Adrenal gland (tissue), 5 donors: Measurements from ENCODE around the gene FRAT2.

Source experiments
- POLR2A ChIP-seq, 2 donors: fragments of 450-650 bp; IDR thresholded peaks; one replicate each; pipeline ENCODE4 v1.6.1; 2017; ENCODE audit warnings: antibody characterized with exemption in 2 of 2, mild to moderate bottlenecking in 2 of 2, moderate library complexity in 1 of 2
- TF ChIP-seq, protein P1 (sequence below), 6 experiments: fragments of 450-650 bp in 4 of 6; fragments of 200-600 bp in 2 of 6; sonication (generic) in 1 of 6; IDR thresholded peaks; 1 replicate in 5 of 6; 2 replicates in 1 of 6; pipeline versions ENCODE4 v1.5.1 to v1.8.0; 2016 to 2021; ENCODE audit warnings: antibody characterized with exemption in 6 of 6, mild to moderate bottlenecking in 2 of 6, moderate library complexity in 1 of 6
- donor health status: DM: no; HTN: no; CAD: no.

DNA sequence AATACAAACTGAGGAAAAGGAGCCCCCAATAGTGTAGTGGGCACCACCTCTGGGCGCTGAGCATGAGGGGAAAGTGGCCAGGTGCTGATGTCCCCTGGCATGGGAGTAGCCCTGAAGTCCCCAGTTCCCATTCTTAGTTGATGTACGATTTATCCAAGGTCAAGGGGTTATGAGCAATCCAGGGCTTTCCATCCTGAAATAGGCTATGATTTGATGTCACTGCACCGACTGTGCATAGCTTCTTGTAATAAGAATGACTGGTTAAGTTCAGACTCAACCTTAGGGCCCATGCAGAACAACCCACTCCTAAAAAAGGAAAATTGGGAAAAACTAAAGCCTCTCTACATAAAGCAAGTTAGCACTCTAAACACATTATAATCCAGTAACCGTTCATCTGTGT, 11.0 kb downstream of the FRAT2 start:
- TF ChIP-seq, protein P1, sequence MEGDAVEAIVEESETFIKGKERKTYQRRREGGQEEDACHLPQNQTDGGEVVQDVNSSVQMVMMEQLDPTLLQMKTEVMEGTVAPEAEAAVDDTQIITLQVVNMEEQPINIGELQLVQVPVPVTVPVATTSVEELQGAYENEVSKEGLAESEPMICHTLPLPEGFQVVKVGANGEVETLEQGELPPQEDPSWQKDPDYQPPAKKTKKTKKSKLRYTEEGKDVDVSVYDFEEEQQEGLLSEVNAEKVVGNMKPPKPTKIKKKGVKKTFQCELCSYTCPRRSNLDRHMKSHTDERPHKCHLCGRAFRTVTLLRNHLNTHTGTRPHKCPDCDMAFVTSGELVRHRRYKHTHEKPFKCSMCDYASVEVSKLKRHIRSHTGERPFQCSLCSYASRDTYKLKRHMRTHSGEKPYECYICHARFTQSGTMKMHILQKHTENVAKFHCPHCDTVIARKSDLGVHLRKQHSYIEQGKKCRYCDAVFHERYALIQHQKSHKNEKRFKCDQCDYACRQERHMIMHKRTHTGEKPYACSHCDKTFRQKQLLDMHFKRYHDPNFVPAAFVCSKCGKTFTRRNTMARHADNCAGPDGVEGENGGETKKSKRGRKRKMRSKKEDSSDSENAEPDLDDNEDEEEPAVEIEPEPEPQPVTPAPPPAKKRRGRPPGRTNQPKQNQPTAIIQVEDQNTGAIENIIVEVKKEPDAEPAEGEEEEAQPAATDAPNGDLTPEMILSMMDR (IDR thresholded peaks at IDR 0.05), result no peak
- no peak for TF ChIP-seq POLR2A (IDR thresholded peaks at IDR 0.05)
